HUES48 (cell line): ENCODE results near the gene SPECC1.
"Not testable (repeated sequence)": the region's sequence is repeated elsewhere in the genome, so short reads cannot be mapped to it uniquely, and the experiment has no call there.

Experiments
- H3K27ac ChIP-seq: one replicate; pipeline ENCODE4 v1.7.0; 2013; ENCODE audit warnings: low read depth, low read length, inconsistent platforms
- H3K27me3 ChIP-seq: 2 replicates; pipeline ENCODE4 v1.6.1; 2013; ENCODE audit warnings: mild to moderate bottlenecking, low read length; ENCODE audit not compliant: control insufficient read depth, insufficient read depth
- H3K36me3 ChIP-seq: 2 replicates; pipeline ENCODE4 v1.6.1; 2013; ENCODE audit warnings: low read length; ENCODE audit not compliant: control insufficient read depth, insufficient read depth
- H3K4me1 ChIP-seq: 2 replicates; pipeline ENCODE4 v1.6.1; 2013; ENCODE audit warnings: mild to moderate bottlenecking, low read length; ENCODE audit not compliant: control insufficient read depth, insufficient read depth
- H3K4me3 ChIP-seq: 2 replicates; pipeline ENCODE4 v1.5.1; 2013; ENCODE audit warnings: mild to moderate bottlenecking, low read depth, low read length
- H3K9ac ChIP-seq: 2 replicates; pipeline ENCODE4 v1.6.1; 2013; ENCODE audit warnings: mild to moderate bottlenecking, low read depth, low read length, moderate library complexity
- H3K9me3 ChIP-seq: 2 replicates; pipeline ENCODE4 v1.6.1; 2013; ENCODE audit warnings: low read length; ENCODE audit not compliant: control insufficient read depth, insufficient read depth

SPECC1 gene

GRCh38 chr17:20097330-20097729 is 88.2 kb downstream of the SPECC1 start:
- H3K36me3 ChIP-seq = no peaks in the 10 kb centered on the region
- peaks cover 22% of the 10 kb centered on the region for H3K4me1 ChIP-seq
- H3K4me3 ChIP-seq = no peak overlapping the region
- no peak overlapping the region for H3K9ac ChIP-seq
- no peak overlapping the region for H3K27ac ChIP-seq
- no peaks in the 10 kb centered on the region for H3K9me3 ChIP-seq
- H3K27me3 ChIP-seq = no peaks in the 10 kb centered on the region

- H3K4me3 ChIP-seq = no peak overlapping the region
- H3K4me1 ChIP-seq = peaks cover 14% of the 10 kb centered on the region
- no peak overlapping the region for H3K27ac ChIP-seq
- H3K9ac ChIP-seq = no peak overlapping the region
- H3K36me3 ChIP-seq = no peaks in the 10 kb centered on the region
- H3K27me3 ChIP-seq = no peaks in the 10 kb centered on the region
- H3K9me3 ChIP-seq = no peaks in the 10 kb centered on the region
These were observed 89.2 kb downstream of the SPECC1 start for GRCh38 chr17:20098314-20098713.

- H3K27ac ChIP-seq, H3K9me3 ChIP-seq, H3K4me1 ChIP-seq, H3K9ac ChIP-seq, H3K4me3 ChIP-seq, H3K36me3 ChIP-seq, H3K27me3 ChIP-seq: not testable (repeated sequence)
These were observed 91.6 kb downstream of the SPECC1 start for GRCh38 chr17:20100806-20101205.

- Histone ChIP-seq H3K27me3 (no peaks in the 10 kb centered on the region), H3K4me1 (peaks cover 5% of the 10 kb centered on the region; the same call in 1 of the 2 replicates), H3K36me3 (no peaks in the 10 kb centered on the region), H3K9me3 (no peaks in the 10 kb centered on the region), H3K4me3 (no peak overlapping the region), H3K9ac (no peak overlapping the region), H3K27ac (no peak overlapping the region)
These were observed 94.6 kb downstream of the SPECC1 start for GRCh38 chr17:20103454-20104446.

- Histone ChIP-seq H3K4me1 (peaks cover 5% of the 10 kb centered on the region; the same call in 1 of the 2 replicates), H3K27me3 (no peaks in the 10 kb centered on the region), H3K36me3 (no peaks in the 10 kb centered on the region), H3K27ac (no peak overlapping the region), H3K4me3 (no peak overlapping the region), H3K9me3 (no peaks in the 10 kb centered on the region), H3K9ac (no peak overlapping the region)
These were observed 96.6 kb downstream of the SPECC1 start for GRCh38 chr17:20105539-20106280.

GRCh38 chr17:20106446-20106845 is 97.3 kb downstream of the SPECC1 start:
- not testable (repeated sequence) for H3K9me3 ChIP-seq, H3K27me3 ChIP-seq, H3K9ac ChIP-seq, H3K4me1 ChIP-seq, H3K27ac ChIP-seq, H3K36me3 ChIP-seq, H3K4me3 ChIP-seq

- Histone ChIP-seq H3K27ac (no peak overlapping the region), H3K4me3 (no peak overlapping the region), H3K27me3 (no peaks in the 10 kb centered on the region), H3K9ac (no peak overlapping the region), H3K36me3 (no peaks in the 10 kb centered on the region), H3K4me1 (no peaks in the 10 kb centered on the region; the same call in 1 of the 2 replicates), H3K9me3 (no peaks in the 10 kb centered on the region)
These were observed 99.9 kb downstream of the SPECC1 start for GRCh38 chr17:20109076-20109475.

GRCh38 chr17:20111538-20111937 is 102.4 kb downstream of the SPECC1 start:
- 0 out of 2 replicates have a peak, but pooled peaks cover 2% of the 10 kb centered on the region for H3K4me1 ChIP-seq
- no peak overlapping the region for H3K9ac ChIP-seq
- no peaks in the 10 kb centered on the region for H3K27me3 ChIP-seq
- H3K27ac ChIP-seq = no peak overlapping the region
- no peak overlapping the region for H3K4me3 ChIP-seq
- H3K36me3 ChIP-seq = no peaks in the 10 kb centered on the region
- no peaks in the 10 kb centered on the region for H3K9me3 ChIP-seq

GRCh38 chr17:20114466-20114865 is 105.3 kb downstream of the SPECC1 start:
- H3K27me3 ChIP-seq = no peaks in the 10 kb centered on the region
- H3K36me3 ChIP-seq = no peaks in the 10 kb centered on the region
- no peak overlapping the region for H3K4me3 ChIP-seq
- H3K4me1 ChIP-seq = 0 out of 2 replicates have a peak, but pooled peaks cover 2% of the 10 kb centered on the region
- no peak overlapping the region for H3K27ac ChIP-seq
- H3K9ac ChIP-seq = no peak overlapping the region
- no peaks in the 10 kb centered on the region for H3K9me3 ChIP-seq

- H3K36me3 ChIP-seq = no peaks in the 10 kb centered on the region
These were observed 107.6 kb downstream of the SPECC1 start for GRCh38 chr17:20116683-20117309.

More at GRCh38 chr17:20116683-20117309, 107.6 kb downstream of the SPECC1 start:
- Histone ChIP-seq H3K27me3 (no peaks in the 10 kb centered on the region), H3K4me3 (no peak overlapping the region), H3K9me3 (no peaks in the 10 kb centered on the region), H3K27ac (no peak overlapping the region), H3K9ac (no peak overlapping the region), H3K4me1 (0 out of 2 replicates have a peak, but pooled peaks cover 3% of the 10 kb centered on the region)
